GM12878 (cell line): ENCODE measurements around the gene PRM3. TPM values are rescaled to one million over a fixed set of nuclear protein-coding genes. Genes with fewer than 3 reads are reported as not detected.
A peak's percentile ranks its signal among the peaks of the same experiment; 100 is the strongest.

ENCODE experiments used
- CBX5 ChIP-seq: sonication (generic); IDR thresholded peaks from 2 replicates; pipeline ENCODE4 v1.6.1; 2016; ENCODE audit warnings: low read depth, moderate library complexity, mild to moderate bottlenecking, inconsistent platforms
- CREB1 ChIP-seq: IDR thresholded peaks from 2 replicates; pipeline ENCODE4 v1.6.1; 2012; ENCODE audit warnings: low read depth, mild to moderate bottlenecking, inconsistent platforms
- CTCF ChIP-seq, 3 experiments: IDR thresholded peaks in 2 of 3; conservative IDR thresholded peaks in 1 of 3; 2 replicates each; pipeline ENCODE4 v1.5.1; 2011; ENCODE audit warnings: low read depth in 3 of 3, low read length in 3 of 3, mild to moderate bottlenecking in 3 of 3, control low read depth in 2 of 3, moderate library complexity in 2 of 3, inconsistent platforms in 1 of 3, mixed read lengths in 1 of 3; ENCODE audit not compliant: control insufficient read depth in 2 of 3, insufficient read depth in 1 of 3; ENCODE audit errors: extremely low read depth in 1 of 3
- HDGF ChIP-seq: fragments of 450-650 bp; IDR thresholded peaks from 2 replicates; pipeline ENCODE4 v1.6.1; 2016; ENCODE audit warnings: antibody characterized with exemption
- IRF3 ChIP-seq: fragments of 450-650 bp; IDR thresholded peaks from 2 replicates; pipeline ENCODE4 v1.6.1; 2014; ENCODE audit warnings: mild to moderate bottlenecking
- KDM1A ChIP-seq: fragments of 200-600 bp; sonication (generic); IDR thresholded peaks from 2 replicates; pipeline ENCODE4 v1.6.1; 2016; ENCODE audit warnings: borderline replicate concordance
- POLR2AphosphoS2 ChIP-seq: IDR thresholded peaks from 2 replicates; pipeline ENCODE4 v1.6.1; 2011; ENCODE audit warnings: low read depth, mild to moderate bottlenecking, low read length, improper control_type of control experiment, moderate library complexity
- REST ChIP-seq: IDR thresholded peaks from 2 replicates; pipeline ENCODE4 v1.6.1; 2012; ENCODE audit warnings: mild to moderate bottlenecking, low read depth, low read length
- RUNX3 ChIP-seq: IDR thresholded peaks from 2 replicates; pipeline ENCODE4 v1.6.1; 2012; ENCODE audit warnings: low read length, inconsistent platforms
- SMAD1 ChIP-seq: fragments of 450-650 bp; IDR thresholded peaks from 2 replicates; pipeline ENCODE4 v1.6.1; 2018; ENCODE audit warnings: mild to moderate bottlenecking, low read depth; ENCODE audit not compliant: partially characterized antibody
- ZBED1 ChIP-seq: IDR thresholded peaks from 2 replicates; pipeline ENCODE4 v1.6.1; 2016; ENCODE audit warnings: borderline replicate concordance
- ZBTB4 ChIP-seq: fragments of 450-650 bp; formaldehyde crosslinking; IDR thresholded peaks from 2 replicates; pipeline ENCODE4 v1.4.0; 2022; ENCODE audit warnings: mild to moderate bottlenecking, moderate library complexity
- ZNF274 ChIP-seq: IDR thresholded peaks from one replicate; pipeline ENCODE4 v1.8.0; 2011; ENCODE audit not compliant: insufficient read length, insufficient read depth
- ZNF592 ChIP-seq: fragments of 450-650 bp; IDR thresholded peaks from 2 replicates; pipeline ENCODE4 v1.6.1; 2017; ENCODE audit warnings: mild to moderate bottlenecking, moderate library complexity
- polyA plus RNA-seq, 11 experiments: library from polyadenylated mRNA; depleted of rRNA in 4 of 11; unstranded in 6 of 11; stranded (reverse) in 5 of 11; fragments of >200 nt; fragmentation: Nextera tagmentation in 4 of 11; fragmentation: Illumina TruSeq in 1 of 11; extraction: Ambion mirVana in 4 of 11; extraction: Trizol in 1 of 11; gene quantifications; 1 replicate in 1 of 11; 2 replicates in 10 of 11; pipeline versions ENCODE4 v1.2.1 to v1.2.3, GENCODE V29; 2011 to 2016; ENCODE audit warnings: inconsistent platforms in 2 of 11, missing spikeins in 2 of 11, low read depth in 1 of 11
- total RNA-seq, 4 experiments: library from RNA; depleted of rRNA in 3 of 4; stranded (reverse); fragments of >200 nt in 3 of 4; fragmentation: Illumina TruSeq in 1 of 4; extraction: Trizol in 1 of 4; gene quantifications; 2 replicates each; pipeline versions ENCODE4 v1.2.1 to v1.2.3, GENCODE V29; 2013 to 2021

Gene PRM3
- total and polyA plus RNA-seq, 10 of the 15 experiments (the other 5 are each of a cell fraction or from before 2014, with no cell fraction given), result not detected

- TF ChIP-seq ZNF592 (peak; percentile 68; the same call in 1 of the 2 replicates), ZBTB4 (CRISPR knock-in tag) (no peak), RUNX3 (no peak), KDM1A (no peak), CREB1 (no peak), ZBED1 (0 out of 2 replicates have a peak, but pooled peaks have one; percentile 21), CBX5 (no peak), CTCF (IDR thresholded peaks at IDR 0.05 in 2 of 3, conservative IDR thresholded peaks at IDR 0.05 in 1 of 3; ENCODE audit: control insufficient read depth in 2 of 3, extremely low read depth in 1 of 3, insufficient read depth in 1 of 3, low read depth in 3 of 3, low read length in 3 of 3) (no peak), POLR2AphosphoS2 (peak; percentile 74; the same call in 1 of the 2 replicates), IRF3 (no peak), HDGF (peak; percentile 86), ZNF274 (no peak), SMAD1 (no peak), REST (no peak)
Observed at GRCh38 chr16:11251525-11252481, 21.6 kb downstream of the PRM3 start (continued).
